ENCODE measurements around the gene ATP5F1C. TPM values are rescaled to one million over a fixed set of nuclear protein-coding genes. Genes with fewer than 3 reads are reported as not detected.

The ATP5F1C gene
- 203 and 216 TPM in 2 replicates for total RNA-seq (2013; cell fraction: nucleolus; rRNA removed)
- total RNA-seq (2014; rRNA removed) (307 and 361 TPM in 2 replicates), total RNA-seq (2014; rRNA removed; fragmentation: Illumina TruSeq; extraction: Trizol) (346 and 348 TPM in 2 replicates), total RNA-seq (2021) (319 TPM in 2 replicates), polyA plus RNA-seq (2011; rRNA removed) (646 and 754 TPM in 2 replicates), polyA plus RNA-seq (2014; fragmentation: Illumina TruSeq; extraction: Trizol) (384 and 435 TPM in 2 replicates), polyA plus RNA-seq (2014; fragmentation: Nextera tagmentation; extraction: Ambion mirVana) (100 to 1,000 TPM; 803 to 978 TPM), polyA plus RNA-seq (2014; rRNA removed) (297 and 388 TPM in 2 replicates), polyA plus RNA-seq (2016; fragmentation: Nextera tagmentation; extraction: Ambion mirVana) (100 to 1,000 TPM; 519 to 547 TPM), polyA minus RNA-seq (2011; rRNA and poly(A)+ RNA removed) (179 and 275 TPM in 2 replicates), Bru-seq, nascent RNA (percentile 93 among the genes with signal in this experiment), BruChase-seq, experiment 1, labeled RNA remaining after a 6-hour chase (percentile 96 among the genes with signal in this experiment), BruChase-seq, experiment 2, labeled RNA remaining after a 2-hour chase (percentile 95 among the genes with signal in this experiment)
- 208 TPM for polyA plus RNA-seq (2011; ENCODE audit: low read depth)
- 279 and 330 TPM in 2 replicates for polyA plus RNA-seq (2011; cell fraction: cytosol; rRNA removed)
- 231 and 253 TPM in 2 replicates for polyA plus RNA-seq (2011; cell fraction: nucleus; rRNA removed)
- 287 and 312 TPM in 2 replicates for polyA plus RNA-seq (2012)
- polyA minus RNA-seq (2011; cell fraction: cytosol; rRNA and poly(A)+ RNA removed), result 107 and 110 TPM in 2 replicates
- 73.9 and 87.9 TPM in 2 replicates for polyA minus RNA-seq (2011; cell fraction: nucleus; rRNA and poly(A)+ RNA removed)
- long read RNA-seq, experiment 1, transcript ATP5F1C-202 (10 exons, 1,163 nt), result major isoform, 326 of 339 reads
- long read RNA-seq, experiment 1, partial matches to known transcripts, result 3 of 339 reads
- long read RNA-seq, experiment 1, other reads (novel, unspliced or antisense), result 7 of 339 reads
- long read RNA-seq, experiment 2, transcript ATP5F1C-210 (9 exons, 1,096 nt), result minor isoform, 10 of 1,930 reads
- long read RNA-seq, experiment 2, transcript ATP5F1C-202 (10 exons, 1,163 nt), result major isoform, 1,815 of 1,930 reads
- long read RNA-seq, experiment 2, transcript ATP5F1C-201 (9 exons, 1,078 nt), result minor isoform, 6 of 1,930 reads
- long read RNA-seq, experiment 2, partial matches to known transcripts, result 48 of 1,930 reads
- long read RNA-seq, experiment 2, other reads (novel, unspliced or antisense), result 46 of 1,930 reads

DNA sequence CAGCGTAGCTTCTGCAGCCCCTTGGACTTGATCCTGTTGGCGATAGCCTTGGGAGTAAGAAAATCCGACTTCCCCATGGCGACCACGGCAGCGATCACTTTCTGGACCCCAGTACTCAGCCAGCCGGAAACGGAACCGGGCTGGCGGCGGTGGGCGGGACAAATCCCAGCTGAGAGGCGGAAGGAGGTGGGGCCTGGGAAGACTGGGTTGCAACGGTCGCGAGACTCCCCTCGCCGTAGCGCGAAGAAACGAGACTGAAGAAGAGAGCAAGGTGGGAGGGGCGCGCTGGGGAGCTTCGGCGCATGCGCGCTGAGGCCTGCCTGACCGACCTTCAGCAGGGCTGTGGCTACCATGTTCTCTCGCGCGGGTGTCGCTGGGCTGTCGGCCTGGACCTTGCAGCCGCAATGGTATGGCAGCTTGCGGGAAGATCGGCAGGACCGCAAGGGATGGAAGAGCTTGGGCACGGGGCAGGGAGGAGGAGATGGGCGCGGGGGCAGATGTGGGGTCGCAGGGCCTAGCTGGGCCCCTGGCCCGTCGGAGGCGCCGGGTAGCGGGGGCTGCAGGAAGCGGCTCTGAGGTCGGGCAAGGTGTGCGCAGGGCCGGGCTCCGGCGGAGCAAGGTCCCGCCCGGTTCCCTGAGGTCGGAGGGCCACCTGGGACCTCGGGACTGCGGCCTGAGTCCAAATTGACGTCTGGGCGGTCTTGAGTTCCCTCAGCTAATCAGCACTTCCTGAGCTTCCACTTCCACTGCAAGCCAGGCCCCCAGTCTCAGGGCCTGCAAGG is at the start of gene ATP5F1C, which contains the start of gene KIN:
Gene ATP5F1C (plus strand): TSS at position 321 of the 782 bp plus-strand sequence. CDS start 31 bp downstream, at position 352.
Gene KIN (minus strand): TSS at position 137 of the 782 bp plus-strand sequence. CDS start 60 bp downstream, at position 77.
- Histone ChIP-seq H3K4me1 (ENCODE audit: control insufficient read depth, insufficient read depth, low read length) (no peaks in the 10 kb centered on the region; the same call in 1 of the 2 replicates), H3K27ac (ENCODE audit: control insufficient read depth, insufficient read depth) (peak within 1 kb of the TSS; percentile 88), H3K9ac (ENCODE audit: control insufficient read depth, insufficient read depth, low read length) (peak within 1 kb of the TSS; percentile 94), H3K27me3 (replicated peaks in 1 of 2; ENCODE audit: control insufficient read depth in 2 of 2, insufficient read depth in 2 of 2, low read length in 1 of 2) (no peaks in the 10 kb centered on the region), H3K4me2 (ENCODE audit: control insufficient read depth, insufficient read depth) (peak within 1 kb of the TSS; percentile 88), H3K36me3 (ENCODE audit: control insufficient read depth in 2 of 2, insufficient read depth in 2 of 2, low read length in 1 of 2) (peaks cover 0 to 4% of the 10 kb centered on the region in 2 experiments; a peak in 1 of 4 replicates), H3K79me2 (ENCODE audit: control insufficient read depth, insufficient read depth, low read length) (peaks cover 89% of the 10 kb centered on the region), H3K4me3 (peak within 1 kb of the TSS; percentile 97), H2AFZ (ENCODE audit: control insufficient read depth, low read depth, low read length) (peak within 1 kb of the TSS; percentile 92), H4K20me1 (ENCODE audit: control insufficient read depth, insufficient read depth) (no peaks in the 10 kb centered on the region; the same call in 1 of the 2 replicates), H3K9me3 (replicated peaks; ENCODE audit: control insufficient read depth, insufficient read depth, low read length) (no peaks in the 10 kb centered on the region)
- DNase-seq (ENCODE audit: low read depth, low spot score) (peak; percentile 86), FAIRE-seq (peak; percentile 85), ATAC-seq (peak; percentile 93)
- in situ Hi-C loops (cut with MboI) (no loop called here), intact Hi-C loops (cut with micrococcal nuclease; ENCODE audit: unreplicated experiment) (loop anchor here (1.0 to 10.0 kb wide), 2 partner anchors 30 to 263 kb away; partner anchors contain the start of gene TAF3)
- ChIA-PET RAD21 (ENCODE audit: unreplicated experiment) (interaction anchor here (0.7 to 1.6 kb wide), 5 partner anchors 11 to 263 kb away, joined by 3 to 7 read pairs (median 5); partner anchors contain the start of gene TAF3), CTCF (interaction anchor here (0.6 to 3.4 kb wide), 5 partner anchors 31 to 821 kb away, joined by 3 to 24 read pairs (median 3); partner anchors contain the start of gene TAF3), POLR2A (interaction anchor here (0.6 to 1.4 kb wide), 10 partner anchors 11 to 517 kb away, joined by 3 to 10 read pairs (median 3); partner anchors contain the start of gene TAF3), SMC1A (ENCODE audit: uncharacterized antibody, unreplicated experiment) (interaction anchor here (0.6 to 1.4 kb wide), 8 partner anchors 11 to 34 kb away, joined by 3 to 6 read pairs (median 3); no protein-coding TSS in a partner anchor)
- WGBS (ENCODE audit: insufficient coverage, insufficient replicate concordance, low lambda C conversion rate, missing lambda C conversion rate), result under 1% methylated on average over 46 of the region's 59 CpGs
- TSS peak; percentile 65 for BruUV-seq (replicated peaks)
- peak; percentile 46; the same call in 1 of the 2 replicates for TF ChIP-seq SPI1 (IDR thresholded peaks at IDR 0.05; ENCODE audit: borderline replicate concordance, insufficient read depth, low read depth, low read length)
- TF ChIP-seq NR2C1 (IDR thresholded peaks at IDR 0.05), result no peak
- peak; percentile 33; the same call in 1 of the 2 replicates for TF ChIP-seq GATAD2B (conservative IDR thresholded peaks at IDR 0.05; ENCODE audit: low read depth)
- TF ChIP-seq DPF2 (IDR thresholded peaks at IDR 0.05), result 0 out of 2 replicates have a peak, but pooled peaks have one; percentile 36
- TF ChIP-seq, protein P1, sequence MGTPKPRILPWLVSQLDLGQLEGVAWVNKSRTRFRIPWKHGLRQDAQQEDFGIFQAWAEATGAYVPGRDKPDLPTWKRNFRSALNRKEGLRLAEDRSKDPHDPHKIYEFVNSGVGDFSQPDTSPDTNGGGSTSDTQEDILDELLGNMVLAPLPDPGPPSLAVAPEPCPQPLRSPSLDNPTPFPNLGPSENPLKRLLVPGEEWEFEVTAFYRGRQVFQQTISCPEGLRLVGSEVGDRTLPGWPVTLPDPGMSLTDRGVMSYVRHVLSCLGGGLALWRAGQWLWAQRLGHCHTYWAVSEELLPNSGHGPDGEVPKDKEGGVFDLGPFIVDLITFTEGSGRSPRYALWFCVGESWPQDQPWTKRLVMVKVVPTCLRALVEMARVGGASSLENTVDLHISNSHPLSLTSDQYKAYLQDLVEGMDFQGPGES (IDR thresholded peaks at IDR 0.05), result no peak
- no peak for TF ChIP-seq BHLHE40 (IDR thresholded peaks at IDR 0.05; ENCODE audit: borderline replicate concordance in 1 of 2, low read depth in 2 of 2, low read length in 1 of 2)
- peak; percentile 46; the same call in 1 of the 2 replicates for TF ChIP-seq HCFC1 (IDR thresholded peaks at IDR 0.05; ENCODE audit: low read length)
- TF ChIP-seq ZSCAN29 (IDR thresholded peaks at IDR 0.05), result no peak
- TF ChIP-seq, protein P2, sequence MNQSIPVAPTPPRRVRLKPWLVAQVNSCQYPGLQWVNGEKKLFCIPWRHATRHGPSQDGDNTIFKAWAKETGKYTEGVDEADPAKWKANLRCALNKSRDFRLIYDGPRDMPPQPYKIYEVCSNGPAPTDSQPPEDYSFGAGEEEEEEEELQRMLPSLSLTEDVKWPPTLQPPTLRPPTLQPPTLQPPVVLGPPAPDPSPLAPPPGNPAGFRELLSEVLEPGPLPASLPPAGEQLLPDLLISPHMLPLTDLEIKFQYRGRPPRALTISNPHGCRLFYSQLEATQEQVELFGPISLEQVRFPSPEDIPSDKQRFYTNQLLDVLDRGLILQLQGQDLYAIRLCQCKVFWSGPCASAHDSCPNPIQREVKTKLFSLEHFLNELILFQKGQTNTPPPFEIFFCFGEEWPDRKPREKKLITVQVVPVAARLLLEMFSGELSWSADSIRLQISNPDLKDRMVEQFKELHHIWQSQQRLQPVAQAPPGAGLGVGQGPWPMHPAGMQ (IDR thresholded peaks at IDR 0.05; ENCODE audit: borderline replicate concordance), result peak; percentile 85
- TF ChIP-seq, protein P3, sequence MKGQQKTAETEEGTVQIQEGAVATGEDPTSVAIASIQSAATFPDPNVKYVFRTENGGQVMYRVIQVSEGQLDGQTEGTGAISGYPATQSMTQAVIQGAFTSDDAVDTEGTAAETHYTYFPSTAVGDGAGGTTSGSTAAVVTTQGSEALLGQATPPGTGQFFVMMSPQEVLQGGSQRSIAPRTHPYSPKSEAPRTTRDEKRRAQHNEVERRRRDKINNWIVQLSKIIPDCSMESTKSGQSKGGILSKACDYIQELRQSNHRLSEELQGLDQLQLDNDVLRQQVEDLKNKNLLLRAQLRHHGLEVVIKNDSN (IDR thresholded peaks at IDR 0.05; ENCODE audit: borderline replicate concordance, extremely low read length, insufficient read depth, low read depth, low read length), result no peak
- TF ChIP-seq, protein P4, sequence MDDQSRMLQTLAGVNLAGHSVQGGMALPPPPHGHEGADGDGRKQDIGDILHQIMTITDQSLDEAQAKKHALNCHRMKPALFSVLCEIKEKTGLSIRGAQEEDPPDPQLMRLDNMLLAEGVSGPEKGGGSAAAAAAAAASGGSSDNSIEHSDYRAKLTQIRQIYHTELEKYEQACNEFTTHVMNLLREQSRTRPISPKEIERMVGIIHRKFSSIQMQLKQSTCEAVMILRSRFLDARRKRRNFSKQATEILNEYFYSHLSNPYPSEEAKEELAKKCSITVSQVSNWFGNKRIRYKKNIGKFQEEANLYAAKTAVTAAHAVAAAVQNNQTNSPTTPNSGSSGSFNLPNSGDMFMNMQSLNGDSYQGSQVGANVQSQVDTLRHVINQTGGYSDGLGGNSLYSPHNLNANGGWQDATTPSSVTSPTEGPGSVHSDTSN (IDR thresholded peaks at IDR 0.05; ENCODE audit: insufficient replicate concordance, low read depth, low read length), result no peak
